GM18502 (cell line): Measurements from ENCODE around the gene SLC17A8.

Experiments
- ATAC-seq: cut with Tn5 transposase; IDR thresholded peaks from one replicate; pipeline ENCODE4 v1.9.1; 2021; ENCODE audit warnings: mild to moderate bottlenecking; ENCODE audit not compliant: unreplicated experiment, poor library complexity

Gene SLC17A8

DNA sequence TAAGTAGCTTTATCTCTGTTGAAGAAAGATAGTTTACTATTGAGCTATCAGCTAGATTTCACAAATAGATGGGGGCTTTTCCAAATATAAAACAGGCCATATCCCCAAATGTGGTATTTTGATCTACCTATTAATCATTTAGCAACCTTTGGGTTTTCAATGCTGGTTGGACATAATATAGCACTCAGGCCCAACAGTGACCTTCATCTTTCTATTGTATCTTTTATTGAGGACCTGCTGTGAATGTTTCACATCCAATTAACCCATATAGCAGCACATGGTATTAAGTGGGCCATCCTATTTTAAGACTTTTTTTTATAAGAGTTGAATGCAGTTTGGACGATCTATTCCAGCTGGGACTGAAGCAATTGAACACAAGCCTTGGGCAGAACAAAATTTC is 106.8 kb downstream of the SLC17A8 start:
- no peak for ATAC-seq

DNA sequence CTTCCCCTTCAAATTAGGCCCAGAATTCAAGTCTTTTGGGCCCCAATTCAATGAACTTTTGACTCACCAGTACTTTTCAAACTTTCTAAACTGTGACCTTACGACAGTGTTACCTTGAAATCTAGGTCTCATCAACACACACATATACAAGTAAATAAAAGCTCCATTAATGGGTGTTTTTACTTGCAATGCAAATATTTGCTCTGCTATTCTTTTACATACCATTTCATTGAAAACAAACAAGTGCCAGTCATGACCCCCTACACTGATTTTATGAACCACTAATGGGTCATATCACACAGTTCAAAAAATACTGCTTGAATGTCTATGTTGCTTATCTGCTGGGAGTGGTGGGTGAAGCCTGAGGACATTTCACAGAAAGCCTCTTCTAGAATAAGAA is 107.7 kb downstream of the SLC17A8 start:
- ATAC-seq, result no peak

DNA sequence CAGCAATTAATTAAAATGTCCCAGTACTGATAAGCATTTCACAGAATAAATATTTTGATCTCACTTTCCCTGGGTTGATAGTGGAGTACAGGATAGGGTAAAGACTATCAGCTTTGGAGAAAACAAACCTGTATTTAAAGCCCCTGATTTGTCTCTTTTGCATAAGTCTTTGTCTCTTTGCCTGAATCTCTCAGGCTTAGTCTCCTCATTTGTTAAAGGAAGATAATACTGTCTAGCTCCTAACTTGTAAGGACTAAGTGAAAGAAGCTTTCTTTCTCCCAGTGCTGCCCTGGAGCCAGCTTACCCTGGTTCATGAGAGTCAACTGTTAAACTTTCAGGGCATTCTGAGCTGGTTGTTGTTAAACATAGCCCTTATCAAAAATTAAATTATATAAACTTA is 111.3 kb downstream of the SLC17A8 start:
- no peak for ATAC-seq
